Measurements from ENCODE around the gene RAP1A. TPM values are rescaled to one million over a fixed set of nuclear protein-coding genes. Genes with fewer than 3 reads are reported as not detected.

The RAP1A gene
- total RNA-seq, 4 donors from 2014 or later: 34.0 to 87.2 (median 57.7) TPM

DNA sequence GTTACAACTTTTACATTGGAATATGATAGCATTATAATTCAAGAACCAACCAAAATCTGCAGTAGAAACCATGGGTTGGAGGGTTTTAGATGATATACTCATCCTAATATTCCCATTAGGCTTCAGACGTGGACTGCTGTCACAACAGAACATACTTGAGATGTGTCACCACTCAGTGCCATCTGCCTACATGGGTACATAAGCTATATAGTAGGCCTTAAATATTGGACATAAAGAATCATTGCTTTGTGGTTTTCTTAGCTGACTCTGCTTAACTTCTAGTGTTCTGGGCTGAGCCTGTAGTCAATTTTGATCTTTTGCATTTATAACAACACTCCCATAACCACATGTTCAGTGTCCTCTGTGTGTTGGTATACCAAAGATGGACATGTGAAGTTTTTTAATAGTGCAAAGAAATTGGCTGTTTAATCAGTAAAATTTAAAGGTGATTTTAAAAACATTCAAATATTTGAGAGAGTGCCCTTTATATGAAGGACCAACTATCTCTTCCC is 14.2 kb downstream of the RAP1A start:
- H3K36me3 ChIP-seq: no peaks in the 10 kb centered on the region
- TF ChIP-seq EP300 (IDR thresholded peaks at IDR 0.05; ENCODE audit: low read depth) (no peak), POLR2AphosphoS5 (IDR thresholded peaks at IDR 0.05) (no peak), POLR2A (IDR thresholded peaks at IDR 0.05) (no peak)
- TF ChIP-seq, protein P1, sequence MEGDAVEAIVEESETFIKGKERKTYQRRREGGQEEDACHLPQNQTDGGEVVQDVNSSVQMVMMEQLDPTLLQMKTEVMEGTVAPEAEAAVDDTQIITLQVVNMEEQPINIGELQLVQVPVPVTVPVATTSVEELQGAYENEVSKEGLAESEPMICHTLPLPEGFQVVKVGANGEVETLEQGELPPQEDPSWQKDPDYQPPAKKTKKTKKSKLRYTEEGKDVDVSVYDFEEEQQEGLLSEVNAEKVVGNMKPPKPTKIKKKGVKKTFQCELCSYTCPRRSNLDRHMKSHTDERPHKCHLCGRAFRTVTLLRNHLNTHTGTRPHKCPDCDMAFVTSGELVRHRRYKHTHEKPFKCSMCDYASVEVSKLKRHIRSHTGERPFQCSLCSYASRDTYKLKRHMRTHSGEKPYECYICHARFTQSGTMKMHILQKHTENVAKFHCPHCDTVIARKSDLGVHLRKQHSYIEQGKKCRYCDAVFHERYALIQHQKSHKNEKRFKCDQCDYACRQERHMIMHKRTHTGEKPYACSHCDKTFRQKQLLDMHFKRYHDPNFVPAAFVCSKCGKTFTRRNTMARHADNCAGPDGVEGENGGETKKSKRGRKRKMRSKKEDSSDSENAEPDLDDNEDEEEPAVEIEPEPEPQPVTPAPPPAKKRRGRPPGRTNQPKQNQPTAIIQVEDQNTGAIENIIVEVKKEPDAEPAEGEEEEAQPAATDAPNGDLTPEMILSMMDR (IDR thresholded peaks at IDR 0.05): no peak

DNA sequence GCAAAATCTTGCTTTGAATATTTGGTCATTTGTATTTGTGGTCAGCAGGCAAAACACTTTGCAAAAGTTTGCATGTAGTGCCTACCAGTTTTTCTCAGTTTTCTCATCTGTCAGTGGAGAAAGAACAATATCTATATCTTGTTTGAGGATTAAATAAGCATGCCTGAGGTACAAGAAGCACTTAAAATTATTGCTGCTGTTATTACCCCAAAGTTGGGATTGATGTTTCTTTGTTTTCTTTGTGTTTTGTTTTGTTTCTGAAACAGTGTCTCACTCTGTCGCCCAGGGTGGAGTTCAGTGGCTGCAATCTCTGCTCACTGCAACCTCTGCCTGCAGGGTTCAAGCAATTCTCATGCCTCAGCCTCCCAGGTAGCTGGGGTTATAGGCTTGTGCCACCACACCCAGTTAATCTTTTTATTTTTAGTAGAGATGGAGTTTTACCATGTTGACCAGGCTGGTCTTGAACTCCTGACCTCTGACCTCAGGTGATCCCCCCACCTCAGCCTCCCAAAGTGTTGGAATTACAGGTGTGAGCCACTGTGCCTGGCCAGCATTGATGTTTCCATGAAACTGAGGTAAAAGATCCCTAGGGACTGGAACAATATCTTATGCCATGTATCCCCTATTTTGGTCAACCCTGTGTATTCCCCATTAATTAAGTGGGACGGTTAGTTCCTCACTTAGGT is 15.9 kb downstream of the RAP1A start:
- intact Hi-C loops (cut with DNase I; ENCODE audit: low total_unique reads) (no loop called here), in situ Hi-C loops (cut with MboI; ENCODE audit: low pct_ligation_motif_present in 1 of 4, low pct_unique_long_range_greater_than_20kb in 1 of 4, low sequenced_read_pairs in 3 of 4) (no loop called here)
- Histone ChIP-seq H3K9me3 (no peaks in the 10 kb centered on the region), H3K27me3 (no peaks in the 10 kb centered on the region), H3K27ac (peak overlapping the region in 3 of 4 donors; percentile 24 to 36 (median 31)), H3K4me1 (peaks cover 24 to 96% (median 63%) of the 10 kb centered on the region in 4 donors), H3K36me3 (no peaks in the 10 kb centered on the region), H3K4me3 (no peak overlapping the region)
- 41 to 52% methylated on average over 2 of the region's 2 CpGs for WGBS, 2 donors (ENCODE audit: low coverage in 1 of 2)
- DNase-seq: no peak
- TF ChIP-seq POLR2AphosphoS5 (IDR thresholded peaks at IDR 0.05) (no peak), POLR2A (IDR thresholded peaks at IDR 0.05) (no peak), EP300 (IDR thresholded peaks at IDR 0.05; ENCODE audit: low read depth) (no peak)
- TF ChIP-seq, protein P1 (IDR thresholded peaks at IDR 0.05): no peak

More for the DNA sequence above, 14.2 kb downstream of the RAP1A start:
- Histone ChIP-seq H3K27ac (no peak overlapping the region), H3K4me3 (no peak overlapping the region), H3K27me3 (no peaks in the 10 kb centered on the region), H3K4me1 (peaks cover 19 to 96% (median 56%) of the 10 kb centered on the region in 4 donors), H3K9me3 (no peaks in the 10 kb centered on the region)
- in situ Hi-C loops (cut with MboI; ENCODE audit: low pct_ligation_motif_present in 1 of 4, low pct_unique_long_range_greater_than_20kb in 1 of 4, low sequenced_read_pairs in 3 of 4): no loop called here
- 57 to 68% methylated on average over 1 of the region's 1 CpG for WGBS, 2 donors (ENCODE audit: low coverage in 1 of 2)
- intact Hi-C loops (cut with DNase I; ENCODE audit: low total_unique reads): no loop called here
- no peak for DNase-seq

DNA sequence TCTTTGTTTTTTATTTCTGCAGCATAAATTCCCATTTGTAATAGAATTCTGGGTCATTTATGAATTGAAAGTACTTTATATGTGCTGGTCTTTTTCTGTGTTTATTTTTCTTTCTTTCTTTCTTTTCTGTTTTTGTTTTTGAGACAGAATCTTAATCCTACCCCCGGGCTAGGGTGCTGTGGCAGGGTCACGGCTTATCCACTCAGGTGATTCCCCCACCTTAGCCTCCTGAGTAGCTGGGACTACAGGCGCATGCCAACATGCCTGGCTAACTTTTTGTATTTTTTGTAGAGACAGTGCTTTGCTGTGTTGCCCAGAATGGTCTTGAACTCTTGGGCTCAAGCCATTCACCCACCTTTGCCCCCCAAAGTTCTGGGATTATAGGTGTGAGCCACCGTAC is 18.7 kb downstream of the RAP1A start:
- intact Hi-C loops (cut with DNase I; ENCODE audit: low total_unique reads) (no loop called here), in situ Hi-C loops (cut with MboI; ENCODE audit: low pct_ligation_motif_present in 1 of 4, low pct_unique_long_range_greater_than_20kb in 1 of 4, low sequenced_read_pairs in 3 of 4) (no loop called here)

DNA sequence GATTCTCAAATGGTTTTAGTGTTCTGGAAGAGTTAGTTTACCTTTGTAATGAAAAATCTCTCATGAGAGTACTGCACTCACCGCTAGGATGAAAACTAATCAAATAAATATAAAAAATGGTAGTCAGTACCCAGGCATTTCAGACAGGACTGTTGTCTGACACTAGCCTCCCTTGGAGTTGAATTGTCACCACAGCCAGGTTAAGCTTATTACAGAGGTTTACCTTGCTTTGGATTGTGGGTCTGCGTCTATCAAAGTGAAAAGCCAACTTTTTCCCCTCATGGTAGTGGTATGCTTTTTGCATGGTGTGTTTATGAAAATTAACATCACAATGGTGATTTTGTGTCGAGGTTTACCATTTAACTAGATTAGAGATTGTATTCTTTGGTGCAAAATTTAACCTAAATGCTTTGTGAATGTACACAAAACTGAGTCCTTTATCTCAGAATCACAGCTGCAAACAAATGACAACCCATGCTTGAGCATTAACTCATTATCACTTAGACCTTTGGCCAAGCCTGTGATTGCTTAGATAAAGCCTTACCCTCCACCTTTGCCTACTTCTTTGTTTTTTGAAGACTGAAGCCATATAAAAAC is 20.1 kb downstream of the RAP1A start:
- in situ Hi-C loops (cut with MboI; ENCODE audit: low pct_ligation_motif_present in 1 of 4, low pct_unique_long_range_greater_than_20kb in 1 of 4, low sequenced_read_pairs in 3 of 4): no loop called here
- no peaks in the 10 kb centered on the region for H3K36me3 ChIP-seq
- intact Hi-C loops (cut with DNase I; ENCODE audit: low total_unique reads): no loop called here
- 48 to 54% methylated on average over 3 of the region's 3 CpGs for WGBS, 2 donors (ENCODE audit: low coverage in 1 of 2)
- no peak for DNase-seq
- peaks cover 18 to 70% (median 52%) of the 10 kb centered on the region in 4 donors for H3K4me1 ChIP-seq
- no peaks in the 10 kb centered on the region for H3K27me3 ChIP-seq
- no peaks in the 10 kb centered on the region for H3K9me3 ChIP-seq
- no peak overlapping the region for H3K4me3 ChIP-seq
- TF ChIP-seq, protein P1 (IDR thresholded peaks at IDR 0.05): peak in 1 of 5 experiments; percentile 13
- TF ChIP-seq POLR2AphosphoS5 (IDR thresholded peaks at IDR 0.05): no peak
- peak overlapping the region; percentile 15 to 35 (median 24) for H3K27ac ChIP-seq

More for the DNA sequence above, 18.7 kb downstream of the RAP1A start:
- Histone ChIP-seq H3K36me3 (no peaks in the 10 kb centered on the region), H3K27ac (no peak overlapping the region), H3K27me3 (no peaks in the 10 kb centered on the region), H3K9me3 (no peaks in the 10 kb centered on the region), H3K4me3 (no peak overlapping the region), H3K4me1 (peaks cover 18 to 83% (median 58%) of the 10 kb centered on the region in 4 donors)
- no peak for DNase-seq
- TF ChIP-seq POLR2AphosphoS5 (IDR thresholded peaks at IDR 0.05) (no peak), POLR2A (IDR thresholded peaks at IDR 0.05) (no peak), EP300 (IDR thresholded peaks at IDR 0.05; ENCODE audit: low read depth) (no peak)
- TF ChIP-seq, protein P1 (IDR thresholded peaks at IDR 0.05): no peak
- 70 to 78% methylated on average over 1 to 4 of the region's 4 CpGs for WGBS, 2 donors (ENCODE audit: low coverage in 1 of 2)

Measured in transverse colon (tissue), 4 donors.